ENCODE data around the gene PYROXD2. TPM values are rescaled to one million over a fixed set of nuclear protein-coding genes. Genes with fewer than 3 reads are reported as not detected.

Gene PYROXD2
- total RNA-seq, 1 donor from 2014 or later = 5.6 TPM

- Histone ChIP-seq H3K9me3 (no peaks in the 10 kb centered on the region), H3K27me3 (no peaks in the 10 kb centered on the region), H3K27ac (no peak overlapping the region), H3K36me3 (no peaks in the 10 kb centered on the region), H3K4me1 (peaks cover 0 to 4% of the 10 kb centered on the region in 2 donors), H3K4me3 (no peak overlapping the region)
- TF ChIP-seq CTCF (IDR thresholded peaks at IDR 0.05) = no peak
- no peak for DNase-seq (ENCODE audit: low spot score in 2 of 2)
- intact Hi-C loops (cut with DNase I) = no loop called here
Observed at GRCh38 chr10:98339799-98340198, 75.2 kb downstream of the PYROXD2 start.

GRCh38 chr10:98338896-98339295 is 76.1 kb downstream of the PYROXD2 start:
- no peaks in the 10 kb centered on the region for H3K36me3 ChIP-seq
- no peaks in the 10 kb centered on the region for H3K27me3 ChIP-seq
- DNase-seq (ENCODE audit: low spot score in 2 of 2) = no peak
- intact Hi-C loops (cut with DNase I) = no loop called here
- H3K9me3 ChIP-seq = no peaks in the 10 kb centered on the region
- TF ChIP-seq CTCF (IDR thresholded peaks at IDR 0.05) = no peak
- H3K4me1 ChIP-seq = peaks cover 0 to 4% of the 10 kb centered on the region in 2 donors
- no peak overlapping the region for H3K27ac ChIP-seq
- H3K4me3 ChIP-seq = no peak overlapping the region

- Histone ChIP-seq H3K9me3 (no peaks in the 10 kb centered on the region), H3K27ac (no peak overlapping the region), H3K27me3 (no peaks in the 10 kb centered on the region), H3K36me3 (no peaks in the 10 kb centered on the region), H3K4me3 (no peak overlapping the region), H3K4me1 (peaks cover 0 to 4% of the 10 kb centered on the region in 2 donors)
- no peak for DNase-seq (ENCODE audit: low spot score in 2 of 2)
- no peak for TF ChIP-seq CTCF (IDR thresholded peaks at IDR 0.05)
- intact Hi-C loops (cut with DNase I) = no loop called here
Observed at GRCh38 chr10:98338318-98338717, 76.7 kb downstream of the PYROXD2 start.

- Histone ChIP-seq H3K36me3 (no peaks in the 10 kb centered on the region), H3K27me3 (no peaks in the 10 kb centered on the region), H3K4me1 (peaks cover 0 to 4% of the 10 kb centered on the region in 2 donors), H3K4me3 (no peak overlapping the region), H3K9me3 (no peaks in the 10 kb centered on the region), H3K27ac (no peak overlapping the region)
- no peak for DNase-seq (ENCODE audit: low spot score in 2 of 2)
- TF ChIP-seq CTCF (IDR thresholded peaks at IDR 0.05) = no peak
- intact Hi-C loops (cut with DNase I) = no loop called here
Observed at GRCh38 chr10:98337484-98337883, 77.5 kb downstream of the PYROXD2 start.

Other genes starting within 250 kb of the PYROXD2 start
- gene LOXL4, start 147.0 kb downstream of the PYROXD2 start, total RNA-seq = 3.7 TPM
- gene HPS1, start 31.8 kb upstream of the PYROXD2 start, total RNA-seq = 42.7 TPM

Measured in ascending aorta (tissue), 2 donors.